Stimulated activated CD8-positive, alpha-beta memory T cell treated with anti-CD3 and anti-CD28 coated beads, Interleukin-7, amount 100 ng/mL, for 1 hour (primary cell): Measurements from ENCODE around the gene SLC35F1.

Source experiments
- DNase-seq, 2 donors: peaks; one replicate each; pipeline ENCODE4 v3.0.0-alpha.2; 2020; ENCODE audit warnings: low read depth in 2 of 2

The SLC35F1 gene

GRCh38 chr6:118122801-118123200, 215.7 kb downstream of the SLC35F1 start:
- no peak for DNase-seq

- DNase-seq = no peak
Measured at GRCh38 chr6:118123503-118124037, 216.5 kb downstream of the SLC35F1 start.

DNA sequence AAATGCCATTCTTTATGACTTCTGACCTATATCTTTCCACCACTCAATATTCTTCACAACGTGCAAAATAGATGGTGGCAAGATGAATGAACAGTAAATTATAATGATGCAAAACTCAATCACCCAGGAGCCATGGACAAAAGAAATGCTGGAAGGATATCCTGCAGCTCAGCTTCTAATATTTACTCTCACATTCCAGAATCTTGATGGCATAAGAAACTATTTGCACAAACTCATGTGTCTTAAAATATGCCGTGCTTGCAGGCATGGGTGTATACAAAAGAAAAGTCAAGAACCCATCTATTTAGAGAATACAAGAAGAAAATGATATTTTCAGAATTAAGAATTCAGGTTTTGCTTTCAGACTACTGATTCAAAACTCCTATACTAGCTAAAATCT, 217.8 kb downstream of the SLC35F1 start:
- no peak for DNase-seq

DNA sequence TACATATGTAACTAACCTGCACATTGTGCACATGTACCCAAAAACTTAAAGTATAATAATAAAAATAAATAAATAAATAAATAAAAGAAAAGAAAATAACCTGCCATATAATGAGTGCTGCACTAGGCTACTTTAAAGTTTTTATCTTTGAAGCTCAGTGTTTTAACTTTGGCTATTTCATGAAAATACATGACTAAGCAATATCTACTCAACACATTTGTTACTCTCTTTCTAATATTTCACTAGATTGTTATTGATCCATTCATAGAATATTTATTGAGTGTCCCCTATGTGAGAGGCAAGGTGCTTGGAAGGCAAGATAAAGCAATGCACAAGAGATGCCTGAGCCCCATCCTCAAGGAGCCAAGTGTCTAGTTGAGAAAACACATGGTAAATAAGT, 221.7 kb downstream of the SLC35F1 start:
- DNase-seq = no peak

- DNase-seq = no peak
Measured at GRCh38 chr6:118134206-118134605, 227.1 kb downstream of the SLC35F1 start.

DNA sequence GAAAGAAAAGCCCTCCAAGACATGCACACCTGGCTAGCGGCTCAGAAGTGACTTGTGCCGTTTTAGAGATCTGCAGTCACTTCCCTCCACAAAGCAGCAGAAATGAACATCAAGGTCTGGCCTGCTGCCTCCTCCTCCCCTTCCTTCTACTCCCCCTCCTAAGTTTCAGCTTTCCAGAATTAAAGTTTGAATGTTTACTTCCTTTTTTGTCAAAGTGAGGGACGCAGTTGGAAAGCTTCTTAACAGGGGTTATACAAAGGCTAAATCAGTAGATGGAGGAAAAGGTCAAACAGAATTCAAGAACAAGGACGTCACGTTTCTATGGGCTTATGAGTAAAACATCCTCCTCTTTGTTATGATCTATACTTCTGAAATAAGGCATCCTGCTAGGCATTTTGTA, 227.7 kb downstream of the SLC35F1 start:
- DNase-seq = no peak

DNA sequence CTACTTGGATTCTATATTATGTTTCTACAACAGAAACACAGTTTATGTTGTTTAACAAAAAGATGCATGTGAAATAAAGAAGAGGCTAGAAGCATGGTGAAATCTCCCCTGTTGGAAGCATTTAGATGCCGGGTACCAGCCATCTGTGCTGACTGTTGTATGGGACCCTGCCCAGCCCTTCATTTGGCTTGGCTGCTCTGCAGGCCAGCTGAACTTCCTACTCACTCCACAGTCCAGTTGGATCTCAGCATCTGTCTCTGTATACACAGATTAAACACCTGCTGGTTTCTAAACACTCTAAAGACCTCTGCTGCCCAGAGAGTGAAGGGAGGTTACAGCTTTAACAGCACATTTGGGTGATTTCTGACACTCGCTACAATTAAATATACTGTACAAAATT, 228.3 kb downstream of the SLC35F1 start:
- no peak for DNase-seq

GRCh38 chr6:118141211-118141610, 234.1 kb downstream of the SLC35F1 start:
- DNase-seq = no peak

DNA sequence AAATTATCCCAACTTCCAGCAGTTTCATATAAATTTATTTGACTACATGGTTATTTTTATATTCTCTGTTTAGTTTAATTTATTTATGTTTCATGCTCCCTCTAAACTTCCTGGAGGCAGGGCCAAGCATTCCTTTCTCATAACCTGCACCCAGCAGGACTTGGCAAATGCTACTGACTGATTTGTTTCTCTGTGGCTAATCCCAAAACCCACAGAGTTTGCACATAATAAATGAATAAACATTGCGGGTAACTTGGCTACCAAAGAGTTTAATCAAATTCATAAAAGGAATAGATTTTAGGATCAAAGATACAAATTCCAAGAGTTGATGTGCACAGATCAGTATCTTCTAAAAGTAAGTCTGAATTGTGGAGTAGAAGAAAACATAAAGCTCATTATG, 239.5 kb downstream of the SLC35F1 start:
- no peak for DNase-seq

GRCh38 chr6:118147511-118147910, 240.4 kb downstream of the SLC35F1 start:
- no peak for DNase-seq

DNA sequence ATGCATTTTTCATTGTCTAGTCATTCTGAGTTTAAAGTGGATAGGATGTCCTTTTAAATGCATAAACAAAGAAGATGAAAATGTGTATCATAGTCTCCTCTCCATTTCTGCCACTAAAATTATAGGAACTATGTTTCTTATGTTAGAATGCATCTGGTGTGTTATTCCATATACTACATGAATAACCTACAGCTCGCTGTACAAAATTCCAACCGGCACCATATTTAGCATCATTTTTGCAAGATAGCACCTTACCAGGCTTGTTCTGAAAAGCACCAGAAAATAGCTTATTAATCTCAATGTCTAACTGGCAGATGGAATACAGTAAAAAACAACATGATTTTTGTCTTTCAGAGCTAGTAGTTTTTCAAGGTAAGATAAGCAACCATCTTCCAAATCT, 241.5 kb downstream of the SLC35F1 start:
- no peak for DNase-seq

- no peak for DNase-seq
Measured at GRCh38 chr6:118152524-118152923, 245.5 kb downstream of the SLC35F1 start.

DNA sequence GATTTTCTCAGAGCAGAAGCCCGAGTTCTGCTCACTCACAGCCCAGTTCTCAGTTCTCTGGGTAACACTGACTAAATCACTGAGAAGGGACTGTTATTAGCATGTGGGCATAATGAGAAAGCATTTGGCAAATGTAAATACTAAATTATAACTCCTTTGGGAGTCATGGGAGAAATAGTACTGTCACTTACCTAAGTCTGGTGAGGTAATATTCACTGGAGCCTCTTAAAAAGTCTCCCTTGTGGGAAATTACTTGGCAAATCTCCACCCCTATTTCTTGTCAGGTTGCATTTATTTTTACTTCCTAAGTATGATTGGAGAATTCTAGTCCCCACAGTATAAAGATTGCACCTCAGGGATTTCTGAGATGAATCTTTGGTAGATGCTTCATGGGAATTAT, 254.3 kb downstream of the SLC35F1 start:
- no peak for DNase-seq

DNA sequence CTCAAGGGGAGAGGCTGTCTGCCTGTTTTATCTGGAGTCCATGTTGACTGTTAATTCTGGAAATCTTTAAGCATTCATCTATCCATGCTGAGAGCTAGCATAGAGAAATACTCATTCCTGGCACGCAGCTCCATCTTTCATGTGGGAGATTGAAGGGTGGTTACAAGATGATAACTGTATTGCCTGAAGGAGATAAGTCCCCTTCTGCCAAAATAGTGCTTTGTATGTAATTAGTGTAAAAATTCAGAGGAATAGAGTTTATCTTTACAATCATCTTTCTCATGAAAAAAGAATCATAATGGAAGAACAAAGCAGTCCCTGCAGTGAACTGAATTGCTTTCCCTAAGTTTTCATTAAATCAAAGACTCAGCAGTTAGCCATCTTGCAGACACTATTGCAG, 256.5 kb downstream of the SLC35F1 start:
- no peak for DNase-seq

DNA sequence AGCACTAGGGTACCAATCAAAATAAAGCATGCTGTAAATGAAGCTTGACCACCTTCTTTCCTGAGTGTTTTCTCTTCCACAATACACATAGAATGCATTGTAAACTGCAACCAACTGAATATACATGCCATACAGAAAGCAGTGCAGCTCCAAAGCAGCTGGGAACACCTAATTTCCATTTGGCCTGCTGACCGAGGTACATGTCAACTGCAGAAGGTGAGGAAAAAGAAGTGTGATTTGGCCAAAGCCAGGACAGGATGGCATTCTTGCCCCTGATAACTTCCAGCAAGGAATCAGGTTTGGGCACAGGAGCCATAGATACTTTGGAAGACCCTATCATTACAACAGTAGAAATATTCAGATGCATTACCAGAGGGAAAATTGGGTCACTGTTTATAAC, 258.4 kb downstream of the SLC35F1 start:
- no peak for DNase-seq

DNA sequence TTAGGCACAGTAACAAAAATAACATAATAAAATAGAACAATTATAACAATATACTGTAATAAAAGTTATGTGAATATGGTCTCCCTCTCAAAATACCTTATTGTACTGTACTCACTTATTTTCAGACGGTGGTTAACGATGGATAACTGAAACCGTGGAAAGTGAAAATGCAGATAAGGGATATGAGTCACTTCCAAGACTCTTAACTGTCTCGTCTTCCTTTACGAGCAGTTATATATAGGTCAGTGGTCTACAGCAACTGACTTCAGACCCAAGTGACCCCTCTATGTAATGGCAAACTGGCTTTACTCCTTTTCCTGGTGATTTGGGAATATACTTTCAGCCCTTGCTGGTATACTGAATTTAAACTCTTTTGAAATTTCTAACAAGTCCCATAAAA, 261.4 kb downstream of the SLC35F1 start:
- DNase-seq = no peak

DNA sequence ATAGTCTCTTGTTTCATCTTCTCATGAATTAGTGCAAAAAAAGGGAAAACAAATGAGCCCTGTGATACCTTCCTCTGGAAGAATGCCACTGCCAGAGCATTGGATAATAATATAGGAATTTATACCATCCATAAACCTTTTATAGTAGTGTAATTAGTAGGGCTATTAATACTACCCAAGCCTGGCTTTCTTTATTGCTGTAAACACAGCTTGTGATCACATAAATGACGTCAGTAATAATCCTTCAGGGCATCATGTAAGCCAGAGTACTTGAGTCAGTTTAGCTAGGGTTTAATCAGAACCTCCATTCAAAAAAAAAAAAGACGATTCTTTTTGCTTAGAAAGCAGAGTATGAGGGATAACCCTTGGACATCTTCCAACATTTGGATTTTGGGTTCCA, 264.8 kb downstream of the SLC35F1 start:
- DNase-seq = no peak

DNA sequence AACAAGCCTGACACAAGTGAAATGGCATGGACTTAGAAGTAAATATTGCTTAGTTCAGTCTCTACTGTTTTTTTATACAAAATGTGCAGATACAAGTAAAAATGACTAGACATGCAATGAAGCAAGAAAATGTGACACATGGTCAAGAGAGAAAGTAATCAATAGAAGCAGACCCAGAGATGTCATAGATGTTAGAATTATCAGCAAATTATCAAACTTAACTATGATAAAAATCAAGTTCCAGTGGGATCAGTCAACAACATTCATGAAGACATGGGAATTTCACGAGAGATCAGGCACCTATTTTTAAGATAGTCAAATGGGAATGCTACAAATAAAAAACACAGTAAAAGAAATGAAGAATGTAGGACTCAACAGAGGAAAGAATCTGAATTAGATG, 267.0 kb downstream of the SLC35F1 start:
- DNase-seq = no peak

DNA sequence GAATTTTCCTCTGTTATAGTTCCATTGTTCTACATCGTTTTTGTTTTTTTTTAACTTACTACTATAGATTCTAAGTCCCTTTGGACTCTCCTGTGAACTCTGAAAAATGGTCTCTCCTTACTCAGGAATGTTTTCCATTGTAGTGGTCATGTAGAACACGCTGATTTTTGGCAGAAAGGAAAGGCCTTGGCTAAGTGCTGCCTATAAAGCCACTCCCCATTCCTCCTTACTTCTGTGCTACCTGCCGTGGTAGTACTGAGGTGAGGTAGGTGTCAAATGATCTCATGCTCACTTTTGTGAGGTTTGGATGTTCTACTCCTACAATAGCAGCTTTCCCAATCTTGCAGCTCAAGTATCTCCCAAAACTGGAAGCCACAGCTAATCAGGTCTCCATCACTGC, 270.7 kb downstream of the SLC35F1 start:
- DNase-seq = no peak

GRCh38 chr6:118179048-118179447, 272.0 kb downstream of the SLC35F1 start:
- no peak for DNase-seq

DNA sequence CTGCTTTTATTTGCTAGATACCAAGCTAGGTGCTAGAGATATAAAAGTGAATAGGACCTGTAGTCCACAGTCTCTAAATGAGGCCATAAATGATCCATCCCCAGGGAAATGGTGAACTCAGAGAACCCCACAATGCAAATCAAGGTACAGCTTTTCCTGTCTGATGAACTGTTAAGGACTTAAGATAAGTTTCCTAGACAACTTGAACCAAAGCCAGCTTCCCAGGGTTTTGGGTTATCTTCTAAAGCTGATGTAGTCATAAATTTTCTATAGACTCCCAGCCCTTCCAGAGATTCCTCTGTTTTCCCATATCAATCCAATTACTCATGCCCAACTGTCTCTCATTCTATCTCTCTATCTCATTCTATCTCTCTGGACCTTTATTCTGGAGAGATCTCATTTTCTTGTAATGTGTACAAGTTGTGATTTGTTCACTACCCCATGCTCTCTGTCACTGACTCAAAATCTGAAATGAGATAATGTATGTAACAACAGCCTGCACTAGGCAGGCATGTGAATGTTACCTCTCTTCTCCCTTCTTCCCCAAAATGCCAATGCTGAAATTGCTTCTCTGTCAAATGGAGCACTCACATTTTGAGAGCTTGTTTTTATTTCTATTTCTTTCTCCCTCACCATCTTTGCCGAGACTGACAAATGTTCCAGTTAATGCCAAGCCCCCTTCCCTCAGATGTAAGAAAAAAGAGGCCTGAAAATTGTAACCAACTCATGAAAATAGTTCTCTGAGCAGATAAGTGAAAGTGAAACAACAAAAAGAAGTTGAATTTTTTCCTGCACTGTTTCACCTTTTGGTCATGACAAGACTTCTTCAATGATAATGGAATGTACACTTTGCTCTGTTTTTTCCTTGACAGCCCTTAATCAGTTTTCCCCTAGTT, 279.9 kb downstream of the SLC35F1 start:
- DNase-seq = no peak

DNA sequence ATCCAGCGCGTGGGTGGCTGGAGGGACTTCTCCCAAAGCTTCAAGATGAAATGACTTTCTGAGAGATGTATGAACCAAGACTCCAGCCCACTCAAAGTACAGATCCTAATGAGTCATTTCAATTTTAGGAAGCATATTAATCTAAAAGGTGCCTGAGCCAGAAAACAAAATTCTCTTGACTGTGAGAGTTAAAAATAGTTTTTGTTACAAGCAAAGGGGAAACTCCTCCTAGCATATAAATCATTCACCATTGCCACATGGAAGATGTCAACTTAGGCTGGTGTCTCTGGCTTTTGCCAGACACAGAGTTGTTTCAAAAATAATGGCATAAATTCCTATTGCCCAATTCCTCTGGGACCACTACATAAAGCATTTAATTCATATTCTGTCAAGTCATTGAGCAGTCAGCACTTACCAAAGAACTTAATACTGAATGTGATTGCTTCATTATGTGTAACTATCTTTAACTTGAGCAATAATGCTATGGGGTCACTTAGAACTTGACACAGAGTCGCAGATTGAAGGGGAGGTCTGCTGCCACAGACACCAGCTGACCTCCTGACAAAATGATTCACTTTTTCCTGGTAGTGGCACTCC, 280.6 kb downstream of the SLC35F1 start:
- DNase-seq = no peak

GRCh38 chr6:118188561-118188960, 281.5 kb downstream of the SLC35F1 start:
- DNase-seq = no peak
